NCI-H2171 (cell line): ENCODE results near the gene ATAD3B.
"Not testable (repeated sequence)": the region's sequence is repeated elsewhere in the genome, so short reads cannot be mapped to it uniquely, and the experiment has no call there.

Experiments
- DNase-seq: peaks from one replicate; lab custom pipeline; 2025; lab: John Stamatoyannopoulos, UW

ATAD3B gene

GRCh38 chr1:1452365-1452739 lies 19.2 kb upstream of the ATAD3B start:
- peak; percentile 72 for DNase-seq

- no peak for DNase-seq
These were observed 18.7 kb upstream of the ATAD3B start for GRCh38 chr1:1452882-1453281.

GRCh38 chr1:1454286-1455056 lies 17.1 kb upstream of the ATAD3B start:
- not testable (repeated sequence) for DNase-seq

- DNase-seq = no peak
These were observed 16.1 kb upstream of the ATAD3B start for GRCh38 chr1:1455366-1455884.

- DNase-seq = not testable (repeated sequence)
These were observed 15.6 kb upstream of the ATAD3B start for GRCh38 chr1:1455934-1456333.

GRCh38 chr1:1456683-1457255 lies 14.8 kb upstream of the ATAD3B start:
- DNase-seq = not testable (repeated sequence)

- not testable (repeated sequence) for DNase-seq
These were observed 12.4 kb upstream of the ATAD3B start for GRCh38 chr1:1459156-1459555.

GRCh38 chr1:1459711-1460110 lies 11.9 kb upstream of the ATAD3B start:
- not testable (repeated sequence) for DNase-seq

- DNase-seq = no peak
These were observed 10.9 kb upstream of the ATAD3B start for GRCh38 chr1:1460540-1461130.

- DNase-seq = peak; percentile 30
These were observed 9.7 kb upstream of the ATAD3B start for GRCh38 chr1:1461721-1462317.

- DNase-seq = peak; percentile 91
These were observed 9.1 kb upstream of the ATAD3B start for GRCh38 chr1:1462318-1462966.

GRCh38 chr1:1463312-1463711 lies 8.3 kb upstream of the ATAD3B start:
- no peak for DNase-seq

GRCh38 chr1:1468196-1468985 lies 3.2 kb upstream of the ATAD3B start:
- DNase-seq = not testable (repeated sequence)

GRCh38 chr1:1470626-1471388 lies 758 bp upstream of the ATAD3B start:
- peak; percentile 23 for DNase-seq

GRCh38 chr1:1472053-1472876 lies 700 bp downstream of the ATAD3B start:
- not testable (repeated sequence) for DNase-seq

GRCh38 chr1:1476011-1476410 lies 4.4 kb downstream of the ATAD3B start:
- not testable (repeated sequence) for DNase-seq

GRCh38 chr1:1477206-1477605 lies 5.6 kb downstream of the ATAD3B start:
- DNase-seq = no peak

GRCh38 chr1:1479547-1480487 lies 8.3 kb downstream of the ATAD3B start:
- no peak for DNase-seq

GRCh38 chr1:1480488-1480867 lies 8.9 kb downstream of the ATAD3B start:
- not testable (repeated sequence) for DNase-seq
